H1 (cell line): ENCODE measurements around the gene CLMP. TPM values are rescaled to one million over a fixed set of nuclear protein-coding genes. Genes with fewer than 3 reads are reported as not detected.
A peak's percentile ranks its signal among the peaks of the same experiment; 100 is the strongest.

ENCODE experiments used
- CTCF ChIA-PET: fragments of 300-600 bp; sonication (Branson Sonifier 250); formaldehyde crosslinking; loops from one replicate; lab custom pipeline; 2021; ENCODE audit not compliant: partially characterized antibody; lab: Charles Lee
- POLR2A ChIA-PET: fragments of 300-600 bp; sonication (Branson Sonifier 250); formaldehyde crosslinking; loops from one replicate; lab custom pipeline; 2021; ENCODE audit warnings: inconsistent platforms; ENCODE audit not compliant: partially characterized antibody; lab: Charles Lee
- DNase-seq, 2 experiments: peaks; one replicate each; pipeline versions ENCODE4 v3.0.0 to v3.0.0-alpha.2; 2010 to 2022; ENCODE audit warnings: low spot score in 2 of 2, low read depth in 1 of 2, mixed read lengths in 1 of 2
- FAIRE-seq: peaks from 2 replicates; lab custom pipeline; 2011; peaks lifted over from hg19 to GRCh38; lab: Jason Lieb, UNC
- H2AFZ ChIP-seq: 2 replicates; pipeline ENCODE4 v1.8.1; 2012; ENCODE audit warnings: low read length, inconsistent platforms
- H2AK5ac ChIP-seq: 2 replicates; pipeline ENCODE4 v1.6.1; 2013; ENCODE audit warnings: low read depth, low read length
- H2BK120ac ChIP-seq: replicated peaks from 2 replicates; pipeline ENCODE3; 2013; ENCODE audit warnings: low read depth, low read length, inconsistent platforms
- H2BK12ac ChIP-seq: 2 replicates; pipeline ENCODE4 v1.6.1; 2013; ENCODE audit warnings: low read depth, low read length
- H2BK15ac ChIP-seq: 2 replicates; pipeline ENCODE4 v1.6.1; 2013; ENCODE audit warnings: low read length
- H2BK20ac ChIP-seq: 2 replicates; pipeline ENCODE4 v1.6.1; 2013; ENCODE audit warnings: low read length
- H2BK5ac ChIP-seq: 2 replicates; pipeline ENCODE4 v1.6.1; 2013; ENCODE audit warnings: low read depth, low read length
- H3K14ac ChIP-seq: 2 replicates; pipeline ENCODE4 v1.6.1; 2013; ENCODE audit warnings: inconsistent platforms; ENCODE audit not compliant: insufficient read length
- H3K18ac ChIP-seq: 2 replicates; pipeline ENCODE4 v1.6.1; 2013; ENCODE audit warnings: low read length; ENCODE audit errors: extremely low read depth
- H3K23ac ChIP-seq: 2 replicates; pipeline ENCODE4 v1.6.1; 2013; ENCODE audit warnings: inconsistent platforms; ENCODE audit not compliant: insufficient read length
- H3K23me2 ChIP-seq: 2 replicates; pipeline ENCODE4 v1.6.1; 2013; ENCODE audit warnings: low read depth, low read length
- H3K27ac ChIP-seq: 2 replicates; pipeline ENCODE4 v1.6.1; 2011; ENCODE audit warnings: low read depth, low read length, inconsistent platforms
- H3K27me3 ChIP-seq, 4 experiments: replicated peaks in 1 of 4; 1 replicate in 1 of 4; 2 replicates in 3 of 4; pipeline versions ENCODE4 v1.6.1 to v1.8.1; 2011 to 2013; ENCODE audit warnings: low read length in 3 of 4, mild to moderate bottlenecking in 3 of 4, inconsistent platforms in 2 of 4, mixed read lengths in 2 of 4, moderate library complexity in 1 of 4; ENCODE audit not compliant: control insufficient read depth in 3 of 4, insufficient read depth in 3 of 4; ENCODE audit errors: extremely low read depth in 1 of 4
- H3K36me3 ChIP-seq, 4 experiments: 2 replicates each; pipeline versions ENCODE4 v1.6.1 to v1.8.1; 2011 to 2013; ENCODE audit warnings: mild to moderate bottlenecking in 4 of 4, low read length in 3 of 4, moderate library complexity in 2 of 4, control low read depth in 1 of 4, inconsistent platforms in 1 of 4; ENCODE audit not compliant: insufficient read depth in 4 of 4, control insufficient read depth in 2 of 4
- H3K4ac ChIP-seq: replicated peaks from 2 replicates; pipeline ENCODE3; 2013; ENCODE audit warnings: low read length, low read depth, mixed read lengths, inconsistent platforms; ENCODE audit not compliant: insufficient read length
- H3K4me1 ChIP-seq, 4 experiments: replicated peaks in 1 of 4; 1 replicate in 1 of 4; 2 replicates in 3 of 4; pipeline versions ENCODE4 v1.6.1 to v1.8.1; 2011 to 2013; ENCODE audit warnings: low read length in 3 of 4, inconsistent platforms in 2 of 4, mixed read lengths in 1 of 4; ENCODE audit not compliant: insufficient read depth in 4 of 4, control insufficient read depth in 3 of 4
- H3K4me2 ChIP-seq, 2 experiments: 2 replicates each; pipeline versions ENCODE4 v1.6.1 to v1.8.1; 2011 to 2013; ENCODE audit warnings: low read depth in 2 of 2, low read length in 2 of 2, control low read depth in 1 of 2, inconsistent platforms in 1 of 2, mild to moderate bottlenecking in 1 of 2; ENCODE audit not compliant: insufficient read depth in 1 of 2
- H3K4me3 ChIP-seq, 4 experiments: fragments of 200-600, 300-600 bp in 1 of 4; sonication (generic), shearing (Covaris generic), sonication (Bioruptor Twin) in 1 of 4; 2 replicates each; pipeline versions ENCODE4 v1.5.1 to v1.8.1; 2011 to 2016; ENCODE audit warnings: low read length in 4 of 4, low read depth in 3 of 4, control low read depth in 2 of 4, inconsistent platforms in 2 of 4, mild to moderate bottlenecking in 2 of 4, mixed read lengths in 1 of 4, moderate library complexity in 1 of 4; ENCODE audit not compliant: insufficient read depth in 2 of 4; ENCODE audit errors: extremely low read depth in 1 of 4
- H3K56ac ChIP-seq: replicated peaks from 2 replicates; pipeline ENCODE3; 2013; ENCODE audit warnings: low read depth, mild to moderate bottlenecking, mixed read lengths, low read length, inconsistent platforms; ENCODE audit not compliant: insufficient read length
- H3K79me1 ChIP-seq: 2 replicates; pipeline ENCODE4 v1.6.1; 2013; ENCODE audit warnings: low read depth, low read length, control low read depth
- H3K79me2 ChIP-seq, 2 experiments: 2 replicates each; pipeline versions ENCODE4 v1.6.1 to v1.8.1; 2012 to 2013; ENCODE audit warnings: low read length in 2 of 2, mild to moderate bottlenecking in 2 of 2, inconsistent platforms in 1 of 2; ENCODE audit not compliant: insufficient read depth in 2 of 2, control insufficient read depth in 1 of 2
- H3K9ac ChIP-seq, 4 experiments: replicated peaks in 1 of 4; 1 replicate in 1 of 4; 2 replicates in 3 of 4; pipeline versions ENCODE4 v1.6.1 to v1.8.1; 2011 to 2013; ENCODE audit warnings: low read depth in 3 of 4, low read length in 3 of 4, control low read depth in 2 of 4, mild to moderate bottlenecking in 2 of 4, moderate library complexity in 2 of 4, inconsistent platforms in 1 of 4; ENCODE audit errors: extremely low read depth in 1 of 4
- H3K9me3 ChIP-seq, 2 experiments: 2 replicates each; pipeline versions ENCODE4 v1.6.1 to v1.8.1; 2012 to 2013; ENCODE audit warnings: mild to moderate bottlenecking in 2 of 2, moderate library complexity in 2 of 2, control low read depth in 1 of 2, inconsistent platforms in 1 of 2, low read depth in 1 of 2, low read length in 1 of 2, mixed read lengths in 1 of 2; ENCODE audit not compliant: insufficient read depth in 2 of 2
- H4K20me1 ChIP-seq, 2 experiments: replicated peaks in 1 of 2; 2 replicates each; pipeline versions ENCODE3 to v1.8.1; 2011 to 2013; ENCODE audit warnings: inconsistent platforms in 2 of 2, low read length in 2 of 2, mild to moderate bottlenecking in 1 of 2; ENCODE audit not compliant: insufficient read depth in 2 of 2, control insufficient read depth in 1 of 2
- H4K5ac ChIP-seq: 2 replicates; pipeline ENCODE4 v1.6.1; 2013; ENCODE audit warnings: low read length, low read depth, mixed read lengths, inconsistent platforms; ENCODE audit not compliant: insufficient read length
- H4K8ac ChIP-seq: 2 replicates; pipeline ENCODE4 v1.8.0; 2013; ENCODE audit warnings: mild to moderate bottlenecking, moderate library complexity, low read length, inconsistent platforms; ENCODE audit not compliant: insufficient read depth; ENCODE audit errors: extremely low read depth
- H4K91ac ChIP-seq: replicated peaks from 2 replicates; pipeline ENCODE3; 2013; ENCODE audit warnings: low read length, mixed read lengths, inconsistent platforms; ENCODE audit not compliant: insufficient read length
- WGBS, 2 experiments: shearing (Covaris generic) in 1 of 2; methylation state at CpG; one replicate each; pipeline versions ENCODE4 v1.1.6 to v1.1.7; 2013 to 2015; ENCODE audit warnings: low lambda C conversion rate in 2 of 2, mixed read lengths in 2 of 2, inconsistent platforms in 1 of 2, low coverage in 1 of 2, missing lambda C conversion rate in 1 of 2; ENCODE audit not compliant: insufficient replicate concordance in 2 of 2, insufficient coverage in 1 of 2, insufficient read length in 1 of 2; ENCODE audit errors: extremely low coverage in 1 of 2, missing lambda C conversion rate in 1 of 2; 5-methylcytosine and 5-hydroxymethylcytosine counted together
- polyA plus RNA-seq, 7 experiments: library from polyadenylated mRNA; depleted of rRNA in 3 of 7; stranded (reverse) in 5 of 7; unstranded in 2 of 7; fragments of >200 nt in 5 of 7; fragments of 200-250 nt in 2 of 7; gene quantifications; 1 replicate in 5 of 7; 2 replicates in 1 of 7; 4 replicates in 1 of 7; pipeline versions ENCODE4 v1.2.1 to v1.2.3, GENCODE V29; 2011 to 2013; ENCODE audit warnings: missing spikeins in 2 of 7, mixed read lengths in 2 of 7
- total RNA-seq: library from RNA; stranded (reverse); fragmentation: NEBNext Ultra II Directional; extraction: Animal tissue kit (Norgen Biotek cat#: 25700); gene quantifications from 2 replicates; pipeline ENCODE4 v1.2.1, GENCODE V29; 2021

Gene CLMP
- total and polyA plus RNA-seq, 2 of the 8 experiments (the other 6 are each of a cell fraction or from before 2014, with no cell fraction given) = 9.9 to 24.1 TPM

DNA sequence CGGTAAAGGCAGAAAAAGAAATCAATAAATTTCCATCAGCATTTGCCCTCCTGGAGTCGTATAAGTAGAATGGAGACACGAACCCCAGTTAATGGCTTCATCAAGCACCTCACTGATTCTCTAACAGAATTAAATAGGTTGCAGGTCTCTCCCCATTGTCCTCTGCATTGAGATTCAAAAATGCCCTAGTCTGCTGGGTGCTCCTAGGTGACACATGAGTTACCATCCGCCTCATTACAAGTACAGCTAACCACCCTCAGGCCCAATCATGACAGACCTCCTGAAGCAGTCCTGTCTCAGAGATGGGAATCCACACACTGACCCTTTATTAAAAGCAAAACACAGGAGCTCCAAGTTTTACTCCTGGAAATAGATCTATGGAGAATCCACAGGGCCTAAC is 164.5 kb downstream of the CLMP start:
- no peak overlapping the region for H3K14ac ChIP-seq
- ChIA-PET POLR2A (interaction anchor here (1.2 to 1.6 kb wide), 2 partner anchors 30 to 32 kb away, joined by 3 to 5 read pairs; partner anchors contain the start of gene HSPA8), CTCF (interaction anchor here (0.7 to 2.1 kb wide), 6 partner anchors 9 to 161 kb away, joined by 3 to 17 read pairs (median 5); no protein-coding TSS in a partner anchor)
- no peak overlapping the region for H2BK15ac ChIP-seq
- WGBS, 2 experiments = 72% methylated on average over 4 of the region's 4 CpGs; no CpG with 5 or more reads in 1 of the 2 experiments
- H3K27ac ChIP-seq = no peak overlapping the region
- no peaks in the 10 kb centered on the region for H3K79me2 ChIP-seq
- no peak overlapping the region for H4K8ac ChIP-seq
- peak overlapping the region; percentile 12; the same call in 1 of the 2 replicates for H2AFZ ChIP-seq
- no peak overlapping the region for H3K23ac ChIP-seq
- no peak overlapping the region for H3K18ac ChIP-seq
- no peak overlapping the region for H2AK5ac ChIP-seq
- H3K4me2 ChIP-seq = no peak overlapping the region
- FAIRE-seq (peak; percentile 72), DNase-seq (no peak)
- no peak overlapping the region for H2BK5ac ChIP-seq
- H3K9me3 ChIP-seq = no peaks in the 10 kb centered on the region
- no peak overlapping the region for H2BK12ac ChIP-seq
- H2BK120ac ChIP-seq = no peak overlapping the region
- no peaks in the 10 kb centered on the region for H3K23me2 ChIP-seq
- no peak overlapping the region for H4K5ac ChIP-seq
- H4K91ac ChIP-seq = no peak overlapping the region
- H2BK20ac ChIP-seq = no peak overlapping the region
- no peaks in the 10 kb centered on the region for H3K27me3 ChIP-seq
- no peaks in the 10 kb centered on the region for H4K20me1 ChIP-seq
- no peak overlapping the region for H3K4ac ChIP-seq
- no peak overlapping the region for H3K9ac ChIP-seq
- no peaks in the 10 kb centered on the region for H3K79me1 ChIP-seq
- H3K56ac ChIP-seq = no peak overlapping the region
- no peaks in the 10 kb centered on the region for H3K36me3 ChIP-seq
- H3K4me1 ChIP-seq = peaks cover 0 to 3% (median 1%) of the 10 kb centered on the region in 4 experiments; a peak in 4 of 7 replicates
- H3K4me3 ChIP-seq = no peak overlapping the region
